ENCODE results near the gene GTPBP6.

Gene GTPBP6

GRCh38 chrX:338281-338835, 19.8 kb upstream of the GTPBP6 start:
- TF ChIP-seq, protein P1, sequence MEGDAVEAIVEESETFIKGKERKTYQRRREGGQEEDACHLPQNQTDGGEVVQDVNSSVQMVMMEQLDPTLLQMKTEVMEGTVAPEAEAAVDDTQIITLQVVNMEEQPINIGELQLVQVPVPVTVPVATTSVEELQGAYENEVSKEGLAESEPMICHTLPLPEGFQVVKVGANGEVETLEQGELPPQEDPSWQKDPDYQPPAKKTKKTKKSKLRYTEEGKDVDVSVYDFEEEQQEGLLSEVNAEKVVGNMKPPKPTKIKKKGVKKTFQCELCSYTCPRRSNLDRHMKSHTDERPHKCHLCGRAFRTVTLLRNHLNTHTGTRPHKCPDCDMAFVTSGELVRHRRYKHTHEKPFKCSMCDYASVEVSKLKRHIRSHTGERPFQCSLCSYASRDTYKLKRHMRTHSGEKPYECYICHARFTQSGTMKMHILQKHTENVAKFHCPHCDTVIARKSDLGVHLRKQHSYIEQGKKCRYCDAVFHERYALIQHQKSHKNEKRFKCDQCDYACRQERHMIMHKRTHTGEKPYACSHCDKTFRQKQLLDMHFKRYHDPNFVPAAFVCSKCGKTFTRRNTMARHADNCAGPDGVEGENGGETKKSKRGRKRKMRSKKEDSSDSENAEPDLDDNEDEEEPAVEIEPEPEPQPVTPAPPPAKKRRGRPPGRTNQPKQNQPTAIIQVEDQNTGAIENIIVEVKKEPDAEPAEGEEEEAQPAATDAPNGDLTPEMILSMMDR (IDR thresholded peaks at IDR 0.05; ENCODE audit: low read depth, low read length), result no peak
- no peak overlapping the region for H3K4me3 ChIP-seq (ENCODE audit: low read depth, low read length)

- no peak overlapping the region for H3K4me3 ChIP-seq (ENCODE audit: low read depth, low read length)
- TF ChIP-seq, protein P1 (IDR thresholded peaks at IDR 0.05; ENCODE audit: low read depth, low read length), result no peak
These were observed 18.8 kb upstream of the GTPBP6 start for GRCh38 chrX:337331-337831.

DNA sequence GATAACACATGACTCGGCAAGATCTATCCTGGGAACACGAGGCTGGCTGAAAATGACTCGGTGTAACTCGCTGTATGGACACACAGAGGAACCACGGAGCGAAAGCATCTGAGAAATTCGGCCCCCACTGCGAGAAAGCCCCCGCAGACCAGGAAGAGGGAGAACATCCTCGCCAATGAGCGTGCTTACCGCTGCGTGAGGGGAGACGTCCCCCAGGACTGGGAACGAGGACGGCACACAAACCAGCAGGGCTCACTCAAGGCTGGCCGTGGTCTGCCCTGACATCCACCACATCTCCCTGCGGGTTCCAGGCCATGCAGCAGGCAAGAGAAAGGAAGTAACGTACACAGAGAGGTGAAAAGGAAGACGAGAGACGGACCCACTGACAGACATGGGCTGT, 17.6 kb upstream of the GTPBP6 start:
- TF ChIP-seq, protein P1 (IDR thresholded peaks at IDR 0.05; ENCODE audit: low read depth, low read length), result no peak
- H3K4me3 ChIP-seq (ENCODE audit: low read depth, low read length), result no peak overlapping the region

- H3K4me3 ChIP-seq (ENCODE audit: low read depth, low read length), result no peak overlapping the region
- TF ChIP-seq, protein P1 (IDR thresholded peaks at IDR 0.05; ENCODE audit: low read depth, low read length), result no peak
These were observed 17.2 kb upstream of the GTPBP6 start for GRCh38 chrX:335758-336155.

DNA sequence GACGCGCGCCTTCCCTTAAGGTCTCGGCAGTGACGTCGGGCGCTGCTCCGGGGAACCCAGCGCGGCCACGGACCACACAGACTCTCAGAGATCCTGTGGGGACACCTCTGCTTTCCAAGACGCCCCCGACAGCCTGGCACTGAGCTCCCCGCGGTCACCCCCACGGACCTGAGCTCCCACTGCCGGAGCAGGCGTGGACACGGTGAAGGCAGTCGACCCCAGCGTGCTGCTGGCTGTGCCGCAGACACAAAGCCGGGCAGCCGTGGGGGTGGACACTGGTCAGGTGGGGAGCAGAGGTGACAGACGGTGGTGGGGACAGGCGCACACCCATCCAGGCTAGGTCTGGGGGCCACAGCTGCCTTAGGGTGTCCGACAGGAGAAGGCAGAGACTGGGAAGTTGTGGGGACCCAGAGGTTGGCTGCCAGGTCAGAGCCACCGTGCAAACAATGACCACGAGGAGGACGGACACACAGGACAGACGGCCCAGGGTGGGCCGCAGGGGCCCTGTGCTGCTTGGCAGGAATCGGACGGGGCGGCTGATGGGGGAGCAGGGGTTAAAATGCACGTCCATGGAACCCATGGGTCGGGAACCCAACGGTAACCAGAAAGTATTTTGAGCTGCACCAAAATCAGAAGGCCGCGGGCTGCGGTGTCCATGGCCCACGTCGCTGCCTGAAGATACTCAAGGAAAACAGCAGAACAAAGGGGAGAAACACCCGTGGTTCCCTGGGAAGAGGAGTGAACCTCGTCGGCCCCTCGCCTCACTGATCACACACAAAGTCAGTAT, 16.6 kb upstream of the GTPBP6 start:
- TF ChIP-seq, protein P1 (IDR thresholded peaks at IDR 0.05; ENCODE audit: low read depth, low read length), result no peak
- no peak overlapping the region for H3K4me3 ChIP-seq (ENCODE audit: low read depth, low read length)

DNA sequence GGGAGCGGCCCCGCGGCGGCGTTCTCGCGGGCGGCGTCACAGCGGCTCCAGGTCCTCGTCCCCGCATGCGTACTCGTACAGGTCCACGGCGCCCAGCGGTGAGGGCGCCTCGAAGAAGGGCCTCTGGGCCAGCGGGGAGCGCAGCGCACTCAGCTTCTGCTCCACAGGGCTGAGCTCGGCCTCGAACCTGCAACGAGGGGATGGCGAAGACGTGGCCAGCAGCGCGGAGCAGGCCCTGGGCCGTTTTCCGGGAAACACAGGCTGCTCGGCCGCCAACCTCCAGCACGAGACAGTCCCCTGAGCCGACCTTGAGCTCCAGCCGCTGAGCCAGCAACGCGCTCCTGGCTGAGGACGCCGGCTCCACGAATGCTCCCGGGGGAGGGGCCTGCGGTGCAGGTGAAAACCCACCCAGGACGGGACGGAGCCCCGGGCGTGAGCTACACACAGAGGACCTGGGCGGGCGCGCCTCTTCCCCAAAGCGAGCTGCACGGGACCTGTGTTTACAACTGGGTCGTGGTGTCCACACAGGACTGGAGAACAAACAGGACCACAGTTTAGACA, 15.8 kb upstream of the GTPBP6 start:
- H3K4me3 ChIP-seq (ENCODE audit: low read depth, low read length), result no peak overlapping the region
- TF ChIP-seq, protein P1 (IDR thresholded peaks at IDR 0.05; ENCODE audit: low read depth, low read length), result no peak

All from WI38 (cell line).